ENCODE results near the gene TMEM233. TPM values are rescaled to one million over a fixed set of nuclear protein-coding genes. Genes with fewer than 3 reads are reported as not detected.

TMEM233 gene
- total RNA-seq, 1 donor from 2014 or later, result not detected

- peaks cover 7% of the 10 kb centered on the region for H3K36me3 Mint-ChIP-seq
- no peak for DNase-seq (ENCODE audit: low spot score in 2 of 2, unreplicated experiment in 2 of 2)
- peak overlapping the region; percentile 89 for H3K4me3 Mint-ChIP-seq
- peak overlapping the region; percentile 93 for H3K27ac Mint-ChIP-seq
- peaks cover 25% of the 10 kb centered on the region for H3K4me1 Mint-ChIP-seq
- H3K9me3 Mint-ChIP-seq, result no peaks in the 10 kb centered on the region
- peaks cover 25% of the 10 kb centered on the region for H3K27me3 Mint-ChIP-seq (ENCODE audit: low read depth)
- no peak for TF ChIP-seq CTCF (IDR thresholded peaks at IDR 0.05; ENCODE audit: unreplicated experiment)
Observed at GRCh38 chr12:119666900-119667576, 73.5 kb downstream of the TMEM233 start.

GRCh38 chr12:119667577-119668323 is 74.2 kb downstream of the TMEM233 start, which contains the start of gene PRKAB1:
TSS of gene PRKAB1 (plus strand) at chr12:119668133. CDS start at chr12:119668245, 112 bp downstream.
- H3K9me3 Mint-ChIP-seq, result no peaks in the 10 kb centered on the region
- peak; percentile 93 to 97 for DNase-seq (ENCODE audit: low spot score in 2 of 2, unreplicated experiment in 2 of 2)
- peaks cover 25% of the 10 kb centered on the region for H3K4me1 Mint-ChIP-seq
- H3K4me3 Mint-ChIP-seq, result peak within 1 kb of the TSS; percentile 89
- H3K27ac Mint-ChIP-seq, result peak within 1 kb of the TSS; percentile 93
- peak; percentile 57 for TF ChIP-seq CTCF (IDR thresholded peaks at IDR 0.05; ENCODE audit: unreplicated experiment)
- H3K27me3 Mint-ChIP-seq (ENCODE audit: low read depth), result peaks cover 18% of the 10 kb centered on the region
- peaks cover 11% of the 10 kb centered on the region for H3K36me3 Mint-ChIP-seq

GRCh38 chr12:119668324-119668841 is 74.8 kb downstream of the TMEM233 start:
- H3K36me3 Mint-ChIP-seq, result peaks cover 11% of the 10 kb centered on the region
- H3K9me3 Mint-ChIP-seq, result no peaks in the 10 kb centered on the region
- peak overlapping the region; percentile 89 for H3K4me3 Mint-ChIP-seq
- H3K4me1 Mint-ChIP-seq, result peaks cover 25% of the 10 kb centered on the region
- no peak for TF ChIP-seq CTCF (IDR thresholded peaks at IDR 0.05; ENCODE audit: unreplicated experiment)
- DNase-seq (ENCODE audit: low spot score in 2 of 2, unreplicated experiment in 2 of 2), result no peak
- peaks cover 15% of the 10 kb centered on the region for H3K27me3 Mint-ChIP-seq (ENCODE audit: low read depth)
- peak overlapping the region; percentile 93 for H3K27ac Mint-ChIP-seq

GRCh38 chr12:119669744-119670472 is 76.3 kb downstream of the TMEM233 start:
- peaks cover 17% of the 10 kb centered on the region for H3K36me3 Mint-ChIP-seq
- peak overlapping the region; percentile 47 for H3K27ac Mint-ChIP-seq

More at GRCh38 chr12:119669744-119670472, 76.3 kb downstream of the TMEM233 start:
- no peak for DNase-seq (ENCODE audit: low spot score in 2 of 2, unreplicated experiment in 2 of 2)
- Mint-ChIP-seq H3K9me3 (no peaks in the 10 kb centered on the region), H3K4me3 (peak overlapping the region; percentile 57), H3K4me1 (peaks cover 25% of the 10 kb centered on the region), H3K27me3 (ENCODE audit: low read depth) (peaks cover 5% of the 10 kb centered on the region)
- no peak for TF ChIP-seq CTCF (IDR thresholded peaks at IDR 0.05; ENCODE audit: unreplicated experiment)
